GM18505 (cell line): ENCODE data around the gene TSPAN15.

Experiments
- ATAC-seq: cut with Tn5 transposase; IDR thresholded peaks from one replicate; pipeline ENCODE4 v1.9.1; 2021; ENCODE audit not compliant: unreplicated experiment
- POLR2A ChIP-seq: IDR thresholded peaks from 4 replicates; pipeline ENCODE4 v1.6.1; 2011; ENCODE audit warnings: borderline replicate concordance; ENCODE audit not compliant: insufficient read depth, insufficient read length; ENCODE audit errors: extremely low read depth

The TSPAN15 gene

GRCh38 chr10:69497231-69497561 is 45.9 kb downstream of the TSPAN15 start:
- TF ChIP-seq POLR2A: no peak
- no peak for ATAC-seq

- ATAC-seq: no peak
- TF ChIP-seq POLR2A: no peak
Observed at GRCh38 chr10:69497611-69498390, 46.5 kb downstream of the TSPAN15 start.

- no peak for ATAC-seq
- no peak for TF ChIP-seq POLR2A
Observed at GRCh38 chr10:69498711-69499471, 47.6 kb downstream of the TSPAN15 start.

GRCh38 chr10:69499726-69500689 is 48.7 kb downstream of the TSPAN15 start:
- no peak for ATAC-seq
- TF ChIP-seq POLR2A: no peak

- no peak for ATAC-seq
- TF ChIP-seq POLR2A: no peak
Observed at GRCh38 chr10:69500864-69501468, 49.7 kb downstream of the TSPAN15 start.

GRCh38 chr10:69501657-69502056 is 50.4 kb downstream of the TSPAN15 start:
- ATAC-seq: no peak
- no peak for TF ChIP-seq POLR2A

GRCh38 chr10:69502589-69502988 is 51.3 kb downstream of the TSPAN15 start:
- TF ChIP-seq POLR2A: no peak

GRCh38 chr10:69503001-69503895 is 52.0 kb downstream of the TSPAN15 start:
- ATAC-seq: no peak
- no peak for TF ChIP-seq POLR2A

More at GRCh38 chr10:69502589-69502988, 51.3 kb downstream of the TSPAN15 start:
- ATAC-seq: no peak

GRCh38 chr10:69503896-69504265 is 52.6 kb downstream of the TSPAN15 start:
- no peak for ATAC-seq
- TF ChIP-seq POLR2A: no peak

GRCh38 chr10:69504576-69505250 is 53.4 kb downstream of the TSPAN15 start:
- no peak for TF ChIP-seq POLR2A
- ATAC-seq: no peak

- TF ChIP-seq POLR2A: no peak
- ATAC-seq: no peak
Observed at GRCh38 chr10:69505636-69506318, 54.5 kb downstream of the TSPAN15 start.
